GM12878 (cell line): ENCODE data around the gene BLOC1S4. TPM values are rescaled to one million over a fixed set of nuclear protein-coding genes. Genes with fewer than 3 reads are reported as not detected.

Experiments
- ATF7 ChIP-seq: fragments of 450-650 bp; IDR thresholded peaks from 2 replicates; pipeline ENCODE4 v1.6.1; 2016; ENCODE audit warnings: low read depth, mild to moderate bottlenecking
- BCL11A ChIP-seq: IDR thresholded peaks from 2 replicates; pipeline ENCODE4 v1.6.1; 2011; ENCODE audit warnings: low read depth, low read length
- BCLAF1 ChIP-seq: fragments of 450-650 bp; IDR thresholded peaks from 2 replicates; pipeline ENCODE4 v1.6.1; 2017; ENCODE audit warnings: antibody characterized with exemption, mild to moderate bottlenecking, moderate library complexity
- BHLHE40 ChIP-seq, 2 experiments: fragments of 450-650 bp in 1 of 2; IDR thresholded peaks; 2 replicates each; pipeline ENCODE4 v1.6.1; 2011 to 2017; ENCODE audit warnings: low read depth in 2 of 2, borderline replicate concordance in 1 of 2, improper control_type of control experiment in 1 of 2, low read length in 1 of 2, mild to moderate bottlenecking in 1 of 2
- FOXM1 ChIP-seq: IDR thresholded peaks from 2 replicates; pipeline ENCODE4 v1.6.1; 2012; ENCODE audit warnings: low read depth, mild to moderate bottlenecking, inconsistent platforms, low read length, moderate library complexity
- GATAD2B ChIP-seq: fragments of 450-650 bp; conservative IDR thresholded peaks from 2 replicates; pipeline ENCODE4 v1.6.1; 2017; ENCODE audit warnings: low read depth, mild to moderate bottlenecking, moderate library complexity
- HDGF ChIP-seq: fragments of 450-650 bp; IDR thresholded peaks from 2 replicates; pipeline ENCODE4 v1.6.1; 2016; ENCODE audit warnings: antibody characterized with exemption
- MYB ChIP-seq: fragments of 150-350 bp; IDR thresholded peaks from 2 replicates; pipeline ENCODE4 v1.6.1; 2014; ENCODE audit warnings: mild to moderate bottlenecking, low read depth, low read length, borderline replicate concordance
- PML ChIP-seq: IDR thresholded peaks from 2 replicates; pipeline ENCODE4 v1.6.1; 2012; ENCODE audit warnings: low read length, inconsistent platforms
- POU2F2 ChIP-seq: IDR thresholded peaks from 3 replicates; pipeline ENCODE4 v1.6.1; 2011; ENCODE audit warnings: low read depth, mild to moderate bottlenecking, low read length, borderline replicate concordance
- SREBF1 ChIP-seq: IDR thresholded peaks from 2 replicates; pipeline ENCODE4 v1.6.1; 2012; ENCODE audit warnings: mild to moderate bottlenecking, low read length
- SREBF2 ChIP-seq: IDR thresholded peaks from 2 replicates; pipeline ENCODE4 v1.6.1; 2012; ENCODE audit warnings: mild to moderate bottlenecking, low read length
- TCF12 ChIP-seq: IDR thresholded peaks from 2 replicates; pipeline ENCODE4 v1.6.1; 2011; ENCODE audit warnings: low read depth, mild to moderate bottlenecking, low read length
- YY1 ChIP-seq: IDR thresholded peaks from 2 replicates; pipeline ENCODE4 v1.6.1; 2011; ENCODE audit warnings: low read depth, mild to moderate bottlenecking, low read length
- ZBED1 ChIP-seq: IDR thresholded peaks from 2 replicates; pipeline ENCODE4 v1.6.1; 2016; ENCODE audit warnings: borderline replicate concordance
- ZNF24 ChIP-seq: fragments of 450-650 bp; IDR thresholded peaks from 2 replicates; pipeline ENCODE4 v1.6.1; 2017; ENCODE audit warnings: antibody characterized with exemption, mild to moderate bottlenecking
- ZNF274 ChIP-seq: IDR thresholded peaks from one replicate; pipeline ENCODE4 v1.8.0; 2011; ENCODE audit not compliant: insufficient read length, insufficient read depth
- ZNF622 ChIP-seq: fragments of 450-650 bp; IDR thresholded peaks from 2 replicates; pipeline ENCODE4 v1.6.1; 2017; ENCODE audit warnings: mild to moderate bottlenecking, inconsistent platforms
- ZNF687 ChIP-seq: fragments of 450-650 bp; IDR thresholded peaks from 2 replicates; pipeline ENCODE4 v1.6.1; 2017; ENCODE audit warnings: mild to moderate bottlenecking, moderate library complexity
- polyA plus RNA-seq, 11 experiments: library from polyadenylated mRNA; depleted of rRNA in 4 of 11; unstranded in 6 of 11; stranded (reverse) in 5 of 11; fragments of >200 nt; fragmentation: Nextera tagmentation in 4 of 11; fragmentation: Illumina TruSeq in 1 of 11; extraction: Ambion mirVana in 4 of 11; extraction: Trizol in 1 of 11; gene quantifications; 1 replicate in 1 of 11; 2 replicates in 10 of 11; pipeline versions ENCODE4 v1.2.1 to v1.2.3, GENCODE V29; 2011 to 2016; ENCODE audit warnings: inconsistent platforms in 2 of 11, missing spikeins in 2 of 11, low read depth in 1 of 11
- total RNA-seq, 4 experiments: library from RNA; depleted of rRNA in 3 of 4; stranded (reverse); fragments of >200 nt in 3 of 4; fragmentation: Illumina TruSeq in 1 of 4; extraction: Trizol in 1 of 4; gene quantifications; 2 replicates each; pipeline versions ENCODE4 v1.2.1 to v1.2.3, GENCODE V29; 2013 to 2021

Gene BLOC1S4
- total and polyA plus RNA-seq, 10 of the 15 experiments (the other 5 are each of a cell fraction or from before 2014, with no cell fraction given) = 2.7 to 23.8 (median 9.5) TPM

- no peak for TF ChIP-seq ZNF24
- peak; percentile 80 for TF ChIP-seq PML
- no peak for TF ChIP-seq HDGF
- TF ChIP-seq ZNF622 = no peak
- TF ChIP-seq SREBF1 = no peak
- no peak for TF ChIP-seq BCL11A
- TF ChIP-seq ZNF274 = no peak
- TF ChIP-seq TCF12 = peak; percentile 65; the same call in 1 of the 2 replicates
- peak; percentile 50 to 84; a peak in 3 of 4 replicates for TF ChIP-seq BHLHE40 (IDR thresholded peaks at IDR 0.05; ENCODE audit: borderline replicate concordance in 1 of 2, low read depth in 2 of 2, low read length in 1 of 2)
- no peak for TF ChIP-seq MYB
- no peak for TF ChIP-seq FOXM1
- TF ChIP-seq YY1 = peak; percentile 97
- TF ChIP-seq BCLAF1 = no peak
- TF ChIP-seq ZBED1 = no peak; the same call in 1 of the 2 replicates
- 0 out of 2 replicates have a peak, but pooled peaks have one; percentile 49 for TF ChIP-seq ZNF687
- no peak for TF ChIP-seq SREBF2
- no peak for TF ChIP-seq ATF7
- TF ChIP-seq POU2F2 = peak; percentile 75; the same call in 2 of the 3 replicates
- no peak; the same call in 1 of the 2 replicates for TF ChIP-seq GATAD2B
Measured at GRCh38 chr4:6709230-6710114, 6.5 kb upstream of the BLOC1S4 start, which contains the start of gene MRFAP1L1 (continued).
